Activated CD4-positive, alpha-beta T cell treated with anti-CD3 and anti-CD28 coated beads, Interleukin-2, amount 10 ng/mL, durations not matched to agents 7 days and 5 days (primary cell): ENCODE results near the gene DALRD3. TPM values are rescaled to one million over a fixed set of nuclear protein-coding genes. Genes with fewer than 3 reads are reported as not detected.
A peak's percentile ranks its signal among the peaks of the same experiment; 100 is the strongest.

Experiments used
- CTCF ChIA-PET: fragments of 350-600 bp; sonication (Branson Sonifier 250); formaldehyde crosslinking; loops from one replicate; lab custom pipeline; 2021; ENCODE audit warnings: antibody characterized with exemption; lab: Charles Lee
- POLR2A ChIA-PET: fragments of 350-600 bp; sonication (Branson Sonifier 250); formaldehyde crosslinking; loops from one replicate; lab custom pipeline; 2021; ENCODE audit warnings: antibody characterized with exemption; lab: Charles Lee
- DNase-seq: peaks from one replicate; pipeline ENCODE4 v3.0.0-alpha.2; 2020
- H3K27ac Mint-ChIP-seq: one replicate; pipeline ENCODE4 v1.8.0; 2021; ENCODE audit warnings: mild to moderate bottlenecking, moderate library complexity, mixed read lengths
- H3K27me3 Mint-ChIP-seq: one replicate; pipeline ENCODE4 v1.8.0; 2021; ENCODE audit warnings: mixed read lengths
- H3K36me3 Mint-ChIP-seq: one replicate; pipeline ENCODE4 v1.8.0; 2021; ENCODE audit warnings: low read depth, mixed read lengths
- H3K4me1 Mint-ChIP-seq: one replicate; pipeline ENCODE4 v1.8.0; 2021; ENCODE audit warnings: mixed read lengths
- H3K4me3 Mint-ChIP-seq: one replicate; pipeline ENCODE4 v1.8.0; 2021; ENCODE audit warnings: mild to moderate bottlenecking, moderate library complexity, mixed read lengths
- H3K9me3 Mint-ChIP-seq: one replicate; pipeline ENCODE4 v1.8.0; 2021; ENCODE audit warnings: mixed read lengths
- total RNA-seq, 2 experiments: library from RNA; stranded (reverse); gene quantifications; one replicate each; pipeline ENCODE4 v1.2.3, GENCODE V29; 2021

The DALRD3 gene
- 10 to 100 TPM; 20.7 to 22.0 TPM for total RNA-seq

GRCh38 chr3:49017971-49018706 lies at the start of gene DALRD3:
TSS of gene DALRD3 (minus strand) at chr3:49018580. CDS start at chr3:49018564, 16 bp downstream.
- Mint-ChIP-seq H3K27ac (peak within 1 kb of the TSS; percentile 95), H3K9me3 (no peaks in the 10 kb centered on the region), H3K4me3 (peak within 1 kb of the TSS; percentile 87), H3K36me3 (peaks cover 27% of the 10 kb centered on the region), H3K4me1 (peaks cover 40% of the 10 kb centered on the region), H3K27me3 (no peaks in the 10 kb centered on the region)
- ChIA-PET POLR2A (interaction anchor here (1.0 to 1.1 kb wide), 2 partner anchors 11 to 30 kb away, joined by 3 to 4 read pairs; no protein-coding TSS in a partner anchor), CTCF (interaction anchor here (0.6 to 9.3 kb wide), 4 partner anchors 10 to 325 kb away, joined by 3 to 100 read pairs (median 6); partner anchors contain the start of genes QRICH1 and WDR6)
- DNase-seq: peak; percentile 69

- Mint-ChIP-seq H3K27ac (no peak overlapping the region), H3K36me3 (peaks cover 29% of the 10 kb centered on the region), H3K4me3 (no peak overlapping the region), H3K27me3 (no peaks in the 10 kb centered on the region), H3K9me3 (no peaks in the 10 kb centered on the region), H3K4me1 (no peaks in the 10 kb centered on the region)
- POLR2A ChIA-PET: no interaction called here
- no peak for DNase-seq
- CTCF ChIA-PET: interaction anchor here (0.6 to 1.4 kb wide), 6 partner anchors 10 to 395 kb away, joined by 3 to 7 read pairs (median 3); partner anchors contain the start of gene NDUFAF3
Measured at GRCh38 chr3:49058011-49058410, 39.6 kb upstream of the DALRD3 start.

- no peaks in the 10 kb centered on the region for H3K9me3 Mint-ChIP-seq
- no peaks in the 10 kb centered on the region for H3K27me3 Mint-ChIP-seq
- ChIA-PET POLR2A (no interaction called here), CTCF (interaction anchor here (1.4 kb wide), 1 partner anchor 36 kb away, joined by 3 read pairs; the partner anchor contains the start of gene NDUFAF3)
- no peak overlapping the region for H3K4me3 Mint-ChIP-seq
- no peak for DNase-seq
- no peaks in the 10 kb centered on the region for H3K4me1 Mint-ChIP-seq
- peaks cover 32% of the 10 kb centered on the region for H3K36me3 Mint-ChIP-seq
- H3K27ac Mint-ChIP-seq: no peak overlapping the region
Measured at GRCh38 chr3:49057268-49057667, 38.9 kb upstream of the DALRD3 start.

GRCh38 chr3:49054344-49054862 lies 36.0 kb upstream of the DALRD3 start:
- H3K4me3 Mint-ChIP-seq: no peak overlapping the region
- ChIA-PET CTCF (interaction anchor here (1.8 kb wide), 1 partner anchor 15 kb away, joined by 4 read pairs; no protein-coding TSS in a partner anchor), POLR2A (no interaction called here)
- no peaks in the 10 kb centered on the region for H3K27me3 Mint-ChIP-seq
- H3K9me3 Mint-ChIP-seq: no peaks in the 10 kb centered on the region
- peaks cover 46% of the 10 kb centered on the region for H3K36me3 Mint-ChIP-seq
- no peak overlapping the region for H3K27ac Mint-ChIP-seq
- H3K4me1 Mint-ChIP-seq: no peaks in the 10 kb centered on the region
- no peak for DNase-seq

- Mint-ChIP-seq H3K27ac (no peak overlapping the region), H3K4me1 (no peaks in the 10 kb centered on the region), H3K4me3 (no peak overlapping the region), H3K9me3 (no peaks in the 10 kb centered on the region), H3K27me3 (no peaks in the 10 kb centered on the region), H3K36me3 (peaks cover 46% of the 10 kb centered on the region)
- DNase-seq: no peak
- ChIA-PET POLR2A (no interaction called here), CTCF (no interaction called here)
Measured at GRCh38 chr3:49053543-49053942, 35.2 kb upstream of the DALRD3 start.

- Mint-ChIP-seq H3K4me1 (peaks cover 1% of the 10 kb centered on the region), H3K36me3 (peaks cover 41% of the 10 kb centered on the region), H3K4me3 (no peak overlapping the region), H3K27ac (no peak overlapping the region), H3K9me3 (no peaks in the 10 kb centered on the region), H3K27me3 (no peaks in the 10 kb centered on the region)
- no peak for DNase-seq
- ChIA-PET POLR2A (no interaction called here), CTCF (interaction anchor here (1.5 kb wide), 1 partner anchor 10 kb away, joined by 7 read pairs; no protein-coding TSS in a partner anchor)
Measured at GRCh38 chr3:49035281-49035680, 16.9 kb upstream of the DALRD3 start.

- POLR2A ChIA-PET: no interaction called here
- CTCF ChIA-PET: interaction anchor here (1.0 to 4.8 kb wide), 4 partner anchors 11 to 65 kb away, joined by 3 to 31 read pairs (median 7); partner anchors contain the start of gene NDUFAF3
- Mint-ChIP-seq H3K36me3 (peaks cover 37% of the 10 kb centered on the region), H3K4me3 (no peak overlapping the region), H3K27ac (no peak overlapping the region), H3K27me3 (no peaks in the 10 kb centered on the region), H3K9me3 (no peaks in the 10 kb centered on the region), H3K4me1 (peaks cover 1% of the 10 kb centered on the region)
- no peak for DNase-seq
Measured at GRCh38 chr3:49034650-49035049, 16.3 kb upstream of the DALRD3 start.

- H3K27ac Mint-ChIP-seq: no peak overlapping the region
- H3K4me3 Mint-ChIP-seq: no peak overlapping the region
- ChIA-PET POLR2A (no interaction called here), CTCF (interaction anchor here (0.6 to 4.8 kb wide), 5 partner anchors 9 to 205 kb away, joined by 3 to 31 read pairs (median 3); partner anchors contain the start of gene NDUFAF3)
- DNase-seq: no peak
- H3K36me3 Mint-ChIP-seq: peaks cover 39% of the 10 kb centered on the region
- H3K9me3 Mint-ChIP-seq: no peaks in the 10 kb centered on the region
- no peaks in the 10 kb centered on the region for H3K27me3 Mint-ChIP-seq
- peaks cover 17% of the 10 kb centered on the region for H3K4me1 Mint-ChIP-seq
Measured at GRCh38 chr3:49032646-49033304, 14.4 kb upstream of the DALRD3 start.

- ChIA-PET POLR2A (interaction anchor here (0.6 kb wide), 1 partner anchor 358 kb away, joined by 3 read pairs; no protein-coding TSS in a partner anchor), CTCF (interaction anchor here (1.1 to 4.8 kb wide), 3 partner anchors 9 to 20 kb away, joined by 3 to 31 read pairs (median 4); partner anchors contain the start of gene NDUFAF3)
- DNase-seq: no peak
- Mint-ChIP-seq H3K4me3 (no peak overlapping the region), H3K27ac (peak overlapping the region; percentile 69), H3K9me3 (no peaks in the 10 kb centered on the region), H3K4me1 (peaks cover 34% of the 10 kb centered on the region), H3K36me3 (peaks cover 45% of the 10 kb centered on the region), H3K27me3 (no peaks in the 10 kb centered on the region)
Measured at GRCh38 chr3:49030321-49030720, 11.9 kb upstream of the DALRD3 start.

- peak overlapping the region; percentile 91 for H3K27ac Mint-ChIP-seq
- DNase-seq: no peak
- peaks cover 40% of the 10 kb centered on the region for H3K4me1 Mint-ChIP-seq
- H3K4me3 Mint-ChIP-seq: peak overlapping the region; percentile 85
- no peaks in the 10 kb centered on the region for H3K27me3 Mint-ChIP-seq
- H3K36me3 Mint-ChIP-seq: peaks cover 43% of the 10 kb centered on the region
- no peaks in the 10 kb centered on the region for H3K9me3 Mint-ChIP-seq
- ChIA-PET POLR2A (interaction anchor here (0.5 to 1.5 kb wide), 5 partner anchors 9 to 247 kb away, joined by 3 to 5 read pairs (median 4); partner anchors contain the start of genes QRICH1 and WDR6), CTCF (interaction anchor here (0.6 to 1.9 kb wide), 4 partner anchors 15 to 115 kb away, joined by 3 to 8 read pairs (median 5); partner anchors contain the start of gene WDR6)
Measured at GRCh38 chr3:49029563-49029884, 11.1 kb upstream of the DALRD3 start.

GRCh38 chr3:49028673-49029562 lies 10.5 kb upstream of the DALRD3 start, which contains the start of gene IMPDH2:
TSS of gene IMPDH2 (minus strand) at chr3:49029398. CDS start at chr3:49029350, 48 bp downstream.
- H3K4me3 Mint-ChIP-seq: peak within 1 kb of the TSS; percentile 85
- H3K9me3 Mint-ChIP-seq: no peaks in the 10 kb centered on the region
- ChIA-PET CTCF (interaction anchor here (0.6 to 1.9 kb wide), 5 partner anchors 12 to 115 kb away, joined by 3 to 8 read pairs (median 4); partner anchors contain the start of gene WDR6), POLR2A (interaction anchor here (0.5 to 1.5 kb wide), 5 partner anchors 8 to 247 kb away, joined by 3 to 5 read pairs (median 4); partner anchors contain the start of genes QRICH1 and WDR6)
- DNase-seq: peak; percentile 93
- H3K27me3 Mint-ChIP-seq: no peaks in the 10 kb centered on the region
- H3K27ac Mint-ChIP-seq: peak within 1 kb of the TSS; percentile 91
- H3K36me3 Mint-ChIP-seq: peaks cover 46% of the 10 kb centered on the region
- H3K4me1 Mint-ChIP-seq: peaks cover 46% of the 10 kb centered on the region
